LoVo (cell line): ENCODE results near the gene LILRB5.
A peak's percentile ranks its signal among the peaks of the same experiment; 100 is the strongest.
"Not testable (repeated sequence)": the region's sequence is repeated elsewhere in the genome, so short reads cannot be mapped to it uniquely, and the experiment has no call there.

Source experiments
- DNase-seq: peaks from one replicate; pipeline ENCODE4 v3.0.0-alpha.2; 2016; ENCODE audit warnings: low spot score

The LILRB5 gene

DNA sequence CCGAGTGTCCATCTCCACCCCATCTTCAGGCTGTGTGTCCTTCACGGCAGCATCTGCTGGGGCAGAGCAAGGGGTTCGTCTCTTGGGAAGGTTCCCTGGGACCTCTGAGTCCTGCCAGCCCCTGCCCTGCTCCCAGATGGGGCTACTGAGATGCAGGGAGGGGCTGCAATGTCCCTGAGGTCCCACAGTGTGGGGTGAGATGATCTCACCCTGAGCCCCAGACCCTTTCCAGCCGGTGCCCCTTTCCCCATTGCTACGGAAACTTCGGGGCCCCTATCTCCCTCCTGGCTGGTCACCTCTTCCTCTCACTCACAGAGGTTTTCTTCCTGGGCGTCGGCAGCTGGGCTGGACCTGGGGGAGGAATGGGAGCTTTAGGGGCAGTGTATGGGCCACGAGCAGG lies 18.9 kb upstream of the LILRB5 start:
- no peak for DNase-seq

DNA sequence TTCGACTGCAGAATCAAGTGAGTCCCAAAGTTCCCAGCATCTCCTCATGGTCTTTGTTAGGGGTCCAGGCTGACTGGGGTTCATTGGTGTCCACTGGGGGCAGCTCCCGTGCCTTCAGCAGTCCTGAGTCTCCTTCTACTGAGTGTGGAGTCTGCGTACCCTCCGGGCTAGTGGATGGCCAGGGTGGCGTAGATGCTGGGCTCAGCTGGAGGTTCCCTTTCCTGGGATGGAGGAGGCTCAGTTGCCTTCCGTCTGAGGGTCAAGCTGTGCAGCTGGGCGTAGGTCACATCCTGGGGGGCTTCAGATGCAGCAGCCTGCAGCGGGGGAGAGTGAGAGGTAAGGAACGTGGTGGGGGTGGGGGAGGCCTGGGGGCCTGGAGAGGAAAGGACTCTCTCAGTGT lies 17.4 kb upstream of the LILRB5 start:
- not testable (repeated sequence) for DNase-seq

DNA sequence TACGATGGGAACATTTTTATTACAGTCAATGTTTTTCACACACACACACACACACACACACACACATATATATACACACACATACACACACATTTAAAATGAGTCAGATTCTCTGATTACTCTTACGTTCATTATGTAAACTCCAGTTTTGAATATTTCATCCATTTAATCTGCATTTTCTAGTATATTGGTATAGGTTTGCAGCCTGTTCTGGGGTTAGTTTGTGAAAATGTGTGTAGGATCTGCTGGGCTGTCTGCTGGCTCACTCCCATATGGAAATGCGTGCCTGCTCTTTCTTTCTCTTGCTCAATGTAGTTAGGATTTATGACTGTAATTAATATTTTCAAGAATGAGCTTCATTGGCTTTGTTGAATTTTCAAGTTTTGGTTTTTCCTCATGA lies 16.7 kb upstream of the LILRB5 start:
- no peak for DNase-seq

DNA sequence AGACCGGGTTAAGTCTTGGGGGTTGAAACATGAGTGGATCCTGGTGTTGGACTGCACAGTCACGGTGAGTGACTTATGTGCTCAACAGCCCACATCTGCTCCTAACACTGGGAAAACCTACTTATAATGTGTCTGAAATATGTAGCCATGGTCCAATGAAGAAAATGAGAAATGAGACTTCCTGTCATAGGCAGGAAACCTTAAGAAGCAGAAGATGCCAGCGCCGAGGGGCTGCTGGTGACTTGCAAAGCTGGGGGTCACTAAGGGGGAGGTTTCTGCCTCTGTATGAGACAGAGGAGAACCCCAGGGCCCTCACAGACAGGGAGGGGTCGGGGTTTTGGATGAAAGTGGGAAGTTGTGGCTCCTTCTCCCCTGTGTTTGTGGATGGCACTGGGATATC lies 15.1 kb upstream of the LILRB5 start:
- not testable (repeated sequence) for DNase-seq

DNA sequence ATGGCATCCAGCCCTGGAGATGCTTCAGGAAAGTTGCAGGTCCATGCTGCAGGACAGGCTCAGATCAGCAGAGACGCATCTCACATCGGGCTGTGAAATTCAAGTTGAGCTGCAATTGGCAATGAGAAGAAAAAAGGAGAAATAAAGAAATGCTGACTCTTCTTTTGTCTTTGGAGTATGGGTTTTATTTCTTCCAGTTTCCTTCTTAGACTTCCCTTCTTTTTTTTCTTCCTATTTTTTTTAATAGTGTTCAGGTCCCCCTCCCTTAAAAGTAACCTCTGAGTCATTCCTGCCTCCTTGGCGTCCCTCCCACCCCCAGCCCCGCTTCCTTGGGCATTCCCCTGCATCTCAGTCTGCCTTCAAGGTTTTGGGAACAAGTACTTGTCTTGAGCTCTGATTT lies 14.5 kb upstream of the LILRB5 start:
- DNase-seq: not testable (repeated sequence)

DNA sequence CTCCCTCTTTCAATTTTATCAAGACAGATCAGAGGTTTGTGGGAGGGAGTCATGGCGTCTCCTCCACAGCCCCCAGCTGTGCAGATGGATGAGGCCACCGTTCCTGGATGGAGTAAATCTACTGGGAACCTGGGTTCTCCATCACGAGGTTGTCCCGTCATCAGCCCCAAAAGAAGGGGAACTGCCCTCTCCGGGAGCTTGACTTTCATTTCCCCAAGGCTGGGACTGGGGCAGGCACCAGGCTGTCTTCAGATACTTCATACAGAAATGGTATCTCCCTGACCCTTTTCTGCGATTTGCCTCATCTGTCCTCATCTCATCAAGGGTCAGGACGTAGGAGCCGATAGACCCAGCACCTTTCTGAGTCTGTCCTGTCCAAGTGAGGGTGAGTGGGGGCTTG lies 14.0 kb upstream of the LILRB5 start:
- DNase-seq: no peak

DNA sequence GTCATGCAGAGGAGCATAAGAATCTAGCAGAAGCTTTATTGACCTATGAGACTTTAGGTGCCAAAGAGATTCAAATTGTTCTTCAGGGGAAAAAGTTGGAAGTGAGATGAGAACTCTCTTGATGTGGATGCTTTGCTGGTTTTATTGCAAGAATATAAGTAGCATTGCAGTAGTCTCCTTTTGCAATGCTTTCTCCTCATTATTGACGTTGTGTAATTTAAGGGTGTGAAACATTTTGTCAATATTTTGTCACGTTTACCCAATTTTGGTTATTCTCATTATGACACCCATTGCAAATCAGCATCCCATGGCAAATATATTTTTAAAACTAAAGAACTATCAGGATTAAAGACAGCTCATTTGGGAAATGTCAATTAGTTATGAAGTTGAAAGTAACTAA lies 11.9 kb upstream of the LILRB5 start:
- no peak for DNase-seq

DNA sequence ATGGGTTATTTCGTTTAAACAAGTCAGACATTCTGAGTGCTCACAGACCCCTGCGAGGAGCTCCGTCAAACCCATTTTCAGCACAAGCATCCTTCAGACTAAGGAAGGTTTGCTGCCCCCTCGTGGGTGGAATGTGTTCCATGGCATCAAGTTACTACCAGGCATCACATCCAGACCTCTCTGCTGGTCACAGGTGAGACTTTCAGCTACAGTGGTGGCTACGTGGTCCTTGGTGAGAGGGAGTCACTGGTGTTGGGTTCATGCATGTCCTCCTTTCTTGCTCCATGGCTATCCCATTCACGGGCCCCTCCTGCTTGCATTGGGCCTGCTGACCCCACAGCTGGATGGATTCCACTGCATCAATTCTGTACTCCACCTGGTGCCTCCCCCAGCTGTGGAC lies 9.1 kb upstream of the LILRB5 start:
- peak; percentile 79 for DNase-seq

DNA sequence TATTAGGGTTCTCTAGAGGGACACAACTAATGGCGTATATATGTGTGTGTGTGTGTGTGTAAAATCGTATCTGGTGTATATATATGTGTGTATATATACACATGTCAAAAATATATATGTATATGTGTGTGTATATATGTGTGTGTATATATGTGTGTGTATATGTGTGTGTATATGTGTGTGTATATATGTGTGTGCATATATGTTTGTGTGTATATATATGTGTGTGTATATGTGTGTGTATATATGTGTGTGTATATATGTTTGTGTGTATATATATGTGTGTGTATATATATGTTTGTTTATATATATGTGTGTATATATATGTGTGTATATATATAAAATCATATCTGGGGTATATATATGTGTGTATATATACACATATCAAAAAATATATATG lies 5.4 kb upstream of the LILRB5 start:
- no peak for DNase-seq

DNA sequence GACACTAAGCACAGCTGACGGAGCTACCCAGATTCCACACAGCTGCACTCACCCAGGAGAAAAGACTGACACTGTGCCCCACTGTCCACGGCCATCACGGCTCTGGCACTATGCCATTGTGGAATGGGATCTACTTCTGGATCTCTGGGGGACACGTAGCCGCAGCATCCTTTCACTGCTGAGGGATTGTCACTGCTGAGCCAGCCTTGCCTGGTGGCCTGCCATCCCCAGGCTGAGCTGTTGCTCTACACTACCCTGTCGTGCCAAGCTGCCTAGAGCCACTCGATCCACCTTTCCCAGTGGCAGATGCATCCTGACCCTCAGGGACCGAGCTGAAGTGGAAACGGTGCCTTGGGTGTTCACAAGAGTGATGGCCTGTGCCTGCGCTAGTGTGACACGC lies 5.0 kb upstream of the LILRB5 start:
- DNase-seq: no peak

DNA sequence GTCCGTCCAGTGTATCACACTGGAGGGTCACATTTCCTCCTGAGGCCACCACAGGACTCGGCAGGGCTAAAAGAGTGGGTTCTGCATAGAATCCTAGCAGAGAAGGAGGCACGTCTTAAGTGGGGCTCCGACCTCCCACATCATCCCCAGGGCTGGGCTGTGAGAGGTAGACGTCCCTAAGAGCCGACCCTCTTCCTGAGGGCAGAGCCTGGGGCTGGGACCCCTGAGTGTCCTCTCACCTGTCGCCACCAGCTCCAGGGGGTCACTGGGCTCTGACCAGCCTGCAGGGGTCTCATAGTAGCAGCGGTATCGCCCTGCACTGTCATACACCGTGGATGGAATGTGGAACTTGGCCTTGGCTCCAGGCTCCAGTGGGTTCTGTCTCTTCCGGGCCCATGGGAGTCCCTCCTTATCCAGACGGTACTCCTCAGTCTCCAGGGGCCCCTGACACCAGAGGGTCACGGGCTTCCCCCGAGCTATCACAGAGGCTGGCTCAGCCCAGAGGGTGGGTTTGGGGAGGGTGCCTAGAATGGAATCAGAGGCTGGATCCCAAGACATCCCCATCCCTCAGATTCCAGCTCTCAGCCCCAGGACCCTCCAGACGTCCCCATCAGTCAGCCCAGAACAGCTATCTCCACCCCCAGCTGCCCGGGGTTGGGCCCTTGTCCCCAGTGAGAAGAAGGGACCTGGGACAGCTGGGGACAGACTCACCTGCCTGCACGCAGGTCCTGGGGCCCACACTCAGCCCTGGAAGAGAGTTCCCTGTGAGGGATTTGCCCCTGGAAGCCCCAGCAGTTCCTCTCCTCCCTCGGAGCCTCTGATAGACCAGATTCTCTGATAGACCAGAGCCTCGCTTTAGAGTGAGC lies 590 bp downstream of the LILRB5 start:
- no peak for DNase-seq

DNA sequence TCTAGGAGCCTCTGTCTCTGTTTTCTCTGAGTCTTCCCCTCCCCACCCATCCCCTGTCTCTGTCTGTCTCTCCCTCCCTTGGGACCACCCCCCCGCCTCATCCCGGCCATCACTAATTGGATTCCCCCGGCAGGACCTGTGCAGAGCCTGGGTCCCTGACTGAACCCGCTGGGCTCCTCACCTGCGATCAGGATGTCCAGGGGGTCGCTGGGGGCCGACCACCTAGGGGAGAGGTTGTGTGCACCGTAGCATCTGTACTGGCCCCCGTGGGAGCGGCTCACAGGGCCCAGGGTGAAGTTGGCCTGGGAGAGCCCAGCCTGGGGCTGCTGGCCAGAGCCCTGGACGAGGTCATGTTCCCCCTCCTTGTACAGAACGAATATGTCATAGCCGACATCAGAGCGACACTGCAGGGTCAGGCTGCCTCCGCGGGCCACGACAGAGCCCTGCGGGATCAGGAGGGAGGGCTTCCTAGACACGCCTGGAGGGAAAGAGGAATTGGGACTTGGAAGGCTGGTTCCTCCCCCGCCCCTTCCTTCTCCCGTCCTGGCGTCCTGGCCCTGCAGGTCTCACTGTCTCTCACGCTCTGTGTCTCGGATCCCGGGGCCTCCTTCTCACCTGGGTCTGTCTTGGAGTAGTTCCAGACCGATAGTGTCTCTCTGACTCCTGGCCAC lies 1.8 kb downstream of the LILRB5 start:
- no peak for DNase-seq

DNA sequence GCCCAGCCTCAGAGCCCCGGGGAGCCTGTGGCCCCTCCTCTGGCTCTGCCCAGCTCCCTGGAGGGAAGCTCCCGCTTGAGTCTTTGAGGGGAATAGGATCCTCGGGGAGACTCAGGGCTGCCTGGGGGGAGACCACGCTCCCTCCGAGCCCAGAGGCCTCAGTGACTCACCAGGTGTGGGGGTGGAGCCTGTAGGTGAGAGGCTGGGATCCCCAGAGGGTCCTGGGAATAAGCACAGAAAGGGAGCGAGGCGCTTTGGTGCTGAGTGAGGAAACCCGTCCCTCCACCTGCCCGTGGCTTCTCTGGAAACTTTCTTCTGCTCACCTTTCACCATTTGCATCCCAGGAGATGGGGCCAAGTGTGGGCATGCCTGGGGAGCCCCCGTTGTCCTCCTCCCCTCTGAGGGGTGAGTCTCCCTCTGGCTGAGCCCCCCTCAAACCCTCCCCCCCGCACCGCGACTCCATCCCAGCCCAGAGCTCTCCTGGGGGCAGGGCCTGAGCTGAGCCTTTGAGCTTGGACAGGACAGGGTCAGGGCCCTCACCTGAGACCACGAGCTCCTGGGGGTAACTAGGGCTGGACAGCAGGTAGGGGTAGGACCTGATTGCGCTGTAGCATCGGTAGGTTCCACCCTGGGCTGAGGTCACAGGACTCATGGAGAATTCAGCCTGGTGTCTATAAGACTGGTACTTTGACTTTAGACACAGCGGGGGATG lies 2.7 kb downstream of the LILRB5 start:
- no peak for DNase-seq

DNA sequence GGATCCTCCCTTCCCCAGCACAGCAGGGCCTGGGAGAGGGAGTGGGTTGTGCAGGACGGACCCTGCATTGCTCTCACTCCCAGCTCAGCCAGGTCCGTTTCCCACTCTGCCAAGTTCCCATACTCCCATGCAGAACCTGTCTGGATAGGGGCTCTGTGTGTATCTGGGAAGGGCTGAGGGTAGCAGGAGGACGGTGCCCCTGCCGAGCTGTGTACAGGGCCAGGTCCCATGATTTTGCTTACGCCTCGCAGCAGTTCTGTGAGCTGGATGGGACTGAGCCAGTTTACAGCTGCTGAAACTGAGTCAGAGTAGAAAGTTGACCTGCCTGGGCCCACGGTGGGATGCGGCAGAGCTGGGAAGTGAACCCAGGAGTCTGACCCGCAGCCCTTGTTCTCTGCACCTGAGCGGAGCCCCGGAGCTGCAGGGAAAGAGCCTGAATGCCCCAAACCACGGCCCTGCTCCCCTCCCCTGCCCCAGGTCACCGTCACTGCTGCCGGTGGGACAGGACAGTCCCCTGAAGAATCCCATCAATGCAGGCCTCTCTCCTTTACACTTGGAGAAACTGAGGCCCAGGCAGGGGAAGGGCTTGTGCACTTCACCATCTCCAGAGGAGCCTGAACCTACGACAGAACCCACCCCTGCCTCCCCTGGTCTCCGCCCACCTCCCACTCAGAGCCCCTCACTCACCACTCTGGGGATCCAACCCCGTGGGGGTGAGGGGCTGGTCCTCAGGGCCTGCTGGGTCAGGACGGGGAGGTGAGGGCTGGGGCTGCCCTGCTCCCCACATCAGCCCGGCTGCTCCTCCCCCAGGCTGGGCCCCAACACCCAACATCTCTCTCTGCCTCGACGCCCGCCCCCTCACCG lies 3.5 kb downstream of the LILRB5 start:
- DNase-seq: no peak

DNA sequence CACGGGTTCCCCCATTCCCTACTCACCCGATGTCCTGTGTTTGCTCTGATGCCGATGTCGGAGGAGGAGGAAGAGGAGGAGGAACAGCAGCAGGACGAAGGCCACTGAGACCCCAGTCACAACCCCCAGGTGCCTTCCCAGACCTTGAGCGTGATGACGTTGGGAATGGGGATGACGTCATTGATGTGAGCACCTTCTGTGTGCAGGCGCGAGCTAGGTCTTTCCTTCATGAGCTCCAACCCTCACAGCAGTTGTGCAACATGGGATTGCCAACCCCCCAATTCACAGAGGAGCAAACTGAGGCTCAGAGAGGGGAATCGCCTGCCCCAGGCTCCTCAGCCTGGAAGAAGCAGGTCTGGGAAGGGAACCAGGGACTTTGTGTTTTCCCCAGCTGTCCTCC lies 4.2 kb downstream of the LILRB5 start:
- no peak for DNase-seq

DNA sequence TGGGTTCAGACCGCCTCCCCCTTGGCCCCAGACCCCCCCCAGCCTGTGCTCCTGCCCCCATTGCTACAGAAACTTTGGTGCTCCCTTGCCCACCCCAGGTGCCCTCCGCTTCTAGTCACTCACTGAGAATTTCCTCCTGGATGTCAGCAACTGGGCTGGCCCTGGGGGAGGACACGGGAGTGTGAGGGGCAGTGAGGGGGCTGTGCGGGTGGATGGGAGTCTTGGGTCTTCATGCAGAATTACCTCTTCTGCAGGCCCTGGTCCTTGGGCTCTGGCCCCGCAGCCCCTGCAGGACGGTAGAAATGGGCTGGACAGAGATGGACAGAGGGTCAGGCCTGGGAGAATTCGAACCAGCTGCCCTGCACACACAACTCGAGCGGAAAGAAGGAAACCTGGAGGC lies 4.8 kb downstream of the LILRB5 start:
- DNase-seq: no peak

DNA sequence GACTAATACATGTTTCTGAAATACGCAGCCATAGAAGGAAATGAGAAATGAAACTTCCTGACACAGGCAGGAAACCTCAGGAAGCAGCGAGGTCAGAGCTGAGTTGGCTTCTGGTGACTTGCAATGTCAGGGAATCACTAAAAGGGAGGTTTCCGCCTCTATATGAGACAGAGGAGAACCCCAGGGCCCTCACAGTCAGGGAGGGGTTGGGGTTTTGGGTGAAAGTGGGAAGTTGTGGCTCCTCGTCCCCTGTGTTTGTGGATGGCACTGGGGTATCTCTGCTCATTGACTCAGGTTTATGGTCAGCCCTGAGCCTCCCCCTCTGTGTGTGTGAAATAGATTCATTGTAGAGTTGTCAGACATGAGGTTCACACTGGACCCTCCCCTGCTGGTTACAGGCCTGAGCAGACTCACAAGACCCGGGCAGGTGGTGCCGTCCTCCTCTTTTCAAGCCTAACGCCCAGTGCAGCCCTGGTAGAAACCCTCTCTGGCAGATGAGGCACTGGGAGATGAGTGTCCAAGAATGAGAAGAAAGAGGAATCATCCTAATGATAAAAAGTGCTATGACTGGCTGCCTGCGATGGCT lies 9.0 kb downstream of the LILRB5 start:
- DNase-seq: no peak

DNA sequence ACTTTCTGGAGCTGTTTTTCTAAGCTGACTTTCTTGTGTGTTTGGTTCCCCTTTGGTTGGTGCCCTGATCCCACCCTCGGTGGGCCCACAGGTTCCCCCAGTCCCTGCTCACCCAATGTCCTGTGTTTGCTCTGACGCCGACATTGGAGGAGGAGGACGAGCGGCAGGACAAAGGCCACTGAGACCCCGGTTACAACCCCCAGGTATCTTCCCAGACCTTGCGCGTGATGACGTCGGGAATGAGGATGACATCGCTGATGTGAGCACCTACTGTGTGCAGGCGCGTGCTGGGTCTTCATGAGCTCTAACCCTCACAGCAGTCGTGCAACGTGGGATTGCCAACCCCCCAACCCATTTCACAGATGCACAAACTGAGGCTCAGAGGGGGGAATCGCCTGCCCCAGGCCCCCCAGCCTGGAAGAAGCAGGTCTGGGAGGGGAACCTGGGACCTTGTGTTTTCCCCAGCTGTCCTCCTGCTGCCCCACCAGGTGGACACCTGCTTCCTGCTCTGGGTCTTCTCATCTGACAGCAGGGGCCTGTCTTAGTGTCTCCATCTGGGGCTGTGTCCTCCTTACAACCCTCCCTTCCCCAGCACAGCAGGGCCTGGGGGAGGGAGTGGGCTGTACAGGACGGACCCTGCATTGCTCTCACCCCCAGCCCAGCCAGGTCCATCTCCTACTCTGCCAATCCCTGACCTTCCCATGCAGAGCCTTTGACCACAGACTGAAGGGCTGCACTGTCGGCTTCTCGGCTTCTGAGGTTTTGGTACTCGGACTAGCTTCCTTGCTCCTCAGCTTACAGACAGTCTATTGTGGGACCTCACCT lies 9.8 kb downstream of the LILRB5 start:
- DNase-seq: no peak

DNA sequence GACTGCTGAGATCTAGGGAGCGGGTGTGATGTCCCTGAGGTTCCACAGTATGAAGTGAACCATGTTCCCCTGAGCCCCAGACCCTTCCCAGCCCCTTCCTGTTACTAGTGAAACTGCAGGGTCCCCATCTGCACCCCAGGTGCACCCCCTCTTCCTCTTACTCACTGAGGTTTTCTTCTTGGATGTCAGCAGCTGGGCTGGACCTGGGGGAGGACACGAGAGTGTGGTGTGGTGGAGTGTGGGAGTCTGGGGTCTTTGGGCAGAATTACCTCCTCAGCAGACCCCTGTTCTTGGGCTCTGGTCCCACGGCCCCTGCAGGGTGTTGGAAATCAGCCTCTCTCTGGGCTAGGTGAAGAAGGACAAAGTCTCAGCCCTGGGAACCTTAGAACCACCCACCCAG lies 11.1 kb downstream of the LILRB5 start:
- no peak for DNase-seq

DNA sequence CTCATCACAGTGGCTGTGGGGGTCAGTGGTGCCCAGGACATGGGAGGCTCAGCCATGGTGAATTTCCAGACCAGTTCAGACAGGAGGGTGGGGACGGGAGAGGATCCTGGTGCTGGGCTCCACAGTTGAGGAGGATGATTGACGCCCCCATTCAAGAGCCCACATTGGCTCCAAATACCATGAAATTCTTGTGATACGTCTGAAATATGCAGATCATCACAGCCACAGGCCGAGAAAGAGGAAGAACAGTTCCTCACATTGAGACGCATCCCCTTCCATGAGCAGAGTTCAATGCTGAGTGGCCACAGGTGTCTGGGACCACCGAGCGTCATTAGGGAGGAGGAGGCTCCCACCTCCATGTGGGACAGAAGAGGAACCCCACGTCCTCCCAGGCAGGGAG lies 13.3 kb downstream of the LILRB5 start:
- not testable (repeated sequence) for DNase-seq

DNA sequence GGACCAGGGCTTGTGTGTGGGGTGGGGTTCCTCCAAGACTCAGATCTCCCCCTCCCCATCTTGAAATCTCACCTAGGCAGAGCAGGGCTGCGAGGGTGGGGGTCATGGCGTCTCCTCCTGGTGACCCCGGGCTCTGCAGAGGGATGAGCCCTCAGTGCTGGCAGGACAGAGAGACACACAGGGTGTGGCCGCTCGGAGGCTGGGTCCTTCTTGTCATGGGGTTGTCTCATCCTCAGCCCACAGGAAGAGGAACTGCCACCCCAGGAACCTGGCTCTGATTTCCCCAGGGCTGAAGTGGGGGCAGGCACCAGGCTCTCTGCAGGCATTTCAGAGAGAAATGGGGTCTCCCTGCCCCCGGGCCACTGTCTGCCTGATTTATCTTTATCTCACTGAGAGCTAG lies 14.4 kb downstream of the LILRB5 start, which contains the start of gene LILRA6:
TSS of gene LILRA6 (minus strand) at position 145 of the 400 bp plus-strand sequence.
- DNase-seq: not testable (repeated sequence)
